Heart left ventricle (tissue), 13 donors: ENCODE results near the gene WASF1.

Source experiments
- POLR2A ChIP-seq, 2 donors: fragments of 450-650 bp; IDR thresholded peaks; one replicate each; pipeline ENCODE4 v1.6.1; 2017; ENCODE audit warnings: antibody characterized with exemption in 2 of 2, mild to moderate bottlenecking in 2 of 2, moderate library complexity in 2 of 2
- TF ChIP-seq, protein P1 (sequence below), 12 donors: fragments of 200-600 bp; sonication (generic) in 4 of 12; IDR thresholded peaks; one replicate each; pipeline versions ENCODE4 v1.5.0 to v1.8.0; 2018 to 2022; ENCODE audit warnings: antibody characterized with exemption in 12 of 12, mild to moderate bottlenecking in 5 of 12
- donor health status: ischemic (EF 13 %, LVEDD 7.1; RV severe dilation, severe dysfunction).
- donor health status: DM: no; HTN: yes; CAD: no.
- donor health status: DM: no; HTN: no; CAD: no.
- donor health status: ischemic (EF 25% LVEDD 6.9; RV normal size, moderate dysfunction).
- donor health status: ischemic (EF 25% LVEDD 5.7; RV mildly dilated, moderate dysfunction).
- donor health status: ischemic (EF 35%, LVEDD 5.7; RV mildly dilated, moderate dysfunction).
- donor health status: nonischemic (EF 11% LVEDD 7.7; RV severe dilation, severe dysfunction).
- donor health status: DM: yes; HTN: yes; CAD: no.
- donor health status: PGD.
- donor health status: ischemic (EF 29% LVEDD 5.4; RV normal size, mild dysfunction).
- donor health status: nonischemic (EF 23%, LVEDD 6.1; RV moderate dilation, normal function).

- TF ChIP-seq, protein P1, sequence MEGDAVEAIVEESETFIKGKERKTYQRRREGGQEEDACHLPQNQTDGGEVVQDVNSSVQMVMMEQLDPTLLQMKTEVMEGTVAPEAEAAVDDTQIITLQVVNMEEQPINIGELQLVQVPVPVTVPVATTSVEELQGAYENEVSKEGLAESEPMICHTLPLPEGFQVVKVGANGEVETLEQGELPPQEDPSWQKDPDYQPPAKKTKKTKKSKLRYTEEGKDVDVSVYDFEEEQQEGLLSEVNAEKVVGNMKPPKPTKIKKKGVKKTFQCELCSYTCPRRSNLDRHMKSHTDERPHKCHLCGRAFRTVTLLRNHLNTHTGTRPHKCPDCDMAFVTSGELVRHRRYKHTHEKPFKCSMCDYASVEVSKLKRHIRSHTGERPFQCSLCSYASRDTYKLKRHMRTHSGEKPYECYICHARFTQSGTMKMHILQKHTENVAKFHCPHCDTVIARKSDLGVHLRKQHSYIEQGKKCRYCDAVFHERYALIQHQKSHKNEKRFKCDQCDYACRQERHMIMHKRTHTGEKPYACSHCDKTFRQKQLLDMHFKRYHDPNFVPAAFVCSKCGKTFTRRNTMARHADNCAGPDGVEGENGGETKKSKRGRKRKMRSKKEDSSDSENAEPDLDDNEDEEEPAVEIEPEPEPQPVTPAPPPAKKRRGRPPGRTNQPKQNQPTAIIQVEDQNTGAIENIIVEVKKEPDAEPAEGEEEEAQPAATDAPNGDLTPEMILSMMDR (IDR thresholded peaks at IDR 0.05), result no peak
- TF ChIP-seq POLR2A (IDR thresholded peaks at IDR 0.05), result no peak
Measured at GRCh38 chr6:110221738-110222137, 42.3 kb upstream of the WASF1 start.
